ENCODE results near the gene NUTM2A. TPM values are rescaled to one million over a fixed set of nuclear protein-coding genes. Genes with fewer than 3 reads are reported as not detected.
"Not testable (repeated sequence)": the region's sequence is repeated elsewhere in the genome, so short reads cannot be mapped to it uniquely, and the experiment has no call there.

The NUTM2A gene
- total RNA-seq, 1 donor from 2014 or later, result 0.79 TPM

GRCh38 chr10:87200924-87201323 is 24.3 kb upstream of the NUTM2A start:
- H3K4me3 ChIP-seq (ENCODE audit: insufficient read depth, low read depth, low read length); H3K9me3 ChIP-seq (ENCODE audit: insufficient read depth, low read depth, low read length); FAIRE-seq; H3K4me1 ChIP-seq (ENCODE audit: insufficient read depth, low read length); H3K9me3 Mint-ChIP-seq (ENCODE audit: unreplicated experiment); H3K4me1 Mint-ChIP-seq (ENCODE audit: low read depth, unreplicated experiment); H3K36me3 Mint-ChIP-seq (ENCODE audit: low read depth, unreplicated experiment); H3K36me3 ChIP-seq (ENCODE audit: insufficient read depth, low read length); H3K27ac Mint-ChIP-seq (ENCODE audit: unreplicated experiment); H4K20me1 ChIP-seq (ENCODE audit: insufficient read depth, low read length); H3K79me2 ChIP-seq (ENCODE audit: insufficient read depth, low read length); H3K27me3 Mint-ChIP-seq (ENCODE audit: low read depth, unreplicated experiment); H3K4me2 ChIP-seq (ENCODE audit: low read length); H3K27ac ChIP-seq (ENCODE audit: low read depth, low read length); H3K4me3 Mint-ChIP-seq (ENCODE audit: unreplicated experiment); H3K9ac ChIP-seq (ENCODE audit: low read length); H2AFZ ChIP-seq (ENCODE audit: low read depth, low read length); H3K27me3 ChIP-seq (ENCODE audit: insufficient read depth, low read length): not testable (repeated sequence)
- DNase-seq (ENCODE audit: low read depth), result peak; percentile 4

- H3K9me3 ChIP-seq (ENCODE audit: insufficient read depth, low read depth, low read length); H3K4me1 Mint-ChIP-seq (ENCODE audit: low read depth, unreplicated experiment); DNase-seq (ENCODE audit: low read depth); H3K4me1 ChIP-seq (ENCODE audit: insufficient read depth, low read length); H3K9ac ChIP-seq (ENCODE audit: low read length); H4K20me1 ChIP-seq (ENCODE audit: insufficient read depth, low read length); H3K27ac ChIP-seq (ENCODE audit: low read depth, low read length); H3K79me2 ChIP-seq (ENCODE audit: insufficient read depth, low read length); H3K4me2 ChIP-seq (ENCODE audit: low read length); H2AFZ ChIP-seq (ENCODE audit: low read depth, low read length); H3K36me3 Mint-ChIP-seq (ENCODE audit: low read depth, unreplicated experiment); H3K4me3 Mint-ChIP-seq (ENCODE audit: unreplicated experiment); H3K9me3 Mint-ChIP-seq (ENCODE audit: unreplicated experiment); H3K4me3 ChIP-seq (ENCODE audit: insufficient read depth, low read depth, low read length); H3K27me3 ChIP-seq (ENCODE audit: insufficient read depth, low read length); H3K36me3 ChIP-seq (ENCODE audit: insufficient read depth, low read length); H3K27me3 Mint-ChIP-seq (ENCODE audit: low read depth, unreplicated experiment); H3K27ac Mint-ChIP-seq (ENCODE audit: unreplicated experiment); FAIRE-seq: not testable (repeated sequence)
Observed at GRCh38 chr10:87204801-87205200, 20.4 kb upstream of the NUTM2A start.

GRCh38 chr10:87206922-87207321 is 18.3 kb upstream of the NUTM2A start:
- H3K4me1 ChIP-seq (ENCODE audit: insufficient read depth, low read length); H3K4me3 Mint-ChIP-seq (ENCODE audit: unreplicated experiment); H3K27ac Mint-ChIP-seq (ENCODE audit: unreplicated experiment); H3K79me2 ChIP-seq (ENCODE audit: insufficient read depth, low read length); H3K9ac ChIP-seq (ENCODE audit: low read length); FAIRE-seq; DNase-seq (ENCODE audit: low read depth); H3K36me3 ChIP-seq (ENCODE audit: insufficient read depth, low read length); H2AFZ ChIP-seq (ENCODE audit: low read depth, low read length); H3K9me3 ChIP-seq (ENCODE audit: insufficient read depth, low read depth, low read length); H3K9me3 Mint-ChIP-seq (ENCODE audit: unreplicated experiment); H3K27me3 ChIP-seq (ENCODE audit: insufficient read depth, low read length); H4K20me1 ChIP-seq (ENCODE audit: insufficient read depth, low read length); H3K36me3 Mint-ChIP-seq (ENCODE audit: low read depth, unreplicated experiment); H3K4me3 ChIP-seq (ENCODE audit: insufficient read depth, low read depth, low read length); H3K4me2 ChIP-seq (ENCODE audit: low read length); H3K27ac ChIP-seq (ENCODE audit: low read depth, low read length); H3K4me1 Mint-ChIP-seq (ENCODE audit: low read depth, unreplicated experiment); H3K27me3 Mint-ChIP-seq (ENCODE audit: low read depth, unreplicated experiment): not testable (repeated sequence)

- not testable (repeated sequence) for H3K4me3 ChIP-seq (ENCODE audit: insufficient read depth, low read depth, low read length); H3K36me3 ChIP-seq (ENCODE audit: insufficient read depth, low read length); H3K9me3 Mint-ChIP-seq (ENCODE audit: unreplicated experiment); H3K9ac ChIP-seq (ENCODE audit: low read length); FAIRE-seq; H3K4me1 Mint-ChIP-seq (ENCODE audit: low read depth, unreplicated experiment); H3K9me3 ChIP-seq (ENCODE audit: insufficient read depth, low read depth, low read length); H3K27ac Mint-ChIP-seq (ENCODE audit: unreplicated experiment); H3K79me2 ChIP-seq (ENCODE audit: insufficient read depth, low read length); DNase-seq (ENCODE audit: low read depth); H3K27me3 Mint-ChIP-seq (ENCODE audit: low read depth, unreplicated experiment); H4K20me1 ChIP-seq (ENCODE audit: insufficient read depth, low read length); H3K36me3 Mint-ChIP-seq (ENCODE audit: low read depth, unreplicated experiment); H2AFZ ChIP-seq (ENCODE audit: low read depth, low read length); H3K4me3 Mint-ChIP-seq (ENCODE audit: unreplicated experiment); H3K4me1 ChIP-seq (ENCODE audit: insufficient read depth, low read length); H3K27me3 ChIP-seq (ENCODE audit: insufficient read depth, low read length); H3K4me2 ChIP-seq (ENCODE audit: low read length); H3K27ac ChIP-seq (ENCODE audit: low read depth, low read length)
Observed at GRCh38 chr10:87210309-87210708, 14.9 kb upstream of the NUTM2A start.

GRCh38 chr10:87211848-87212247 is 13.4 kb upstream of the NUTM2A start:
- H3K27ac ChIP-seq (ENCODE audit: low read depth, low read length); H2AFZ ChIP-seq (ENCODE audit: low read depth, low read length); H3K9me3 ChIP-seq (ENCODE audit: insufficient read depth, low read depth, low read length); H3K36me3 ChIP-seq (ENCODE audit: insufficient read depth, low read length); H3K79me2 ChIP-seq (ENCODE audit: insufficient read depth, low read length); H3K27me3 ChIP-seq (ENCODE audit: insufficient read depth, low read length); H3K4me3 Mint-ChIP-seq (ENCODE audit: unreplicated experiment); H3K9ac ChIP-seq (ENCODE audit: low read length); H3K4me1 Mint-ChIP-seq (ENCODE audit: low read depth, unreplicated experiment); H4K20me1 ChIP-seq (ENCODE audit: insufficient read depth, low read length); H3K4me3 ChIP-seq (ENCODE audit: insufficient read depth, low read depth, low read length); H3K36me3 Mint-ChIP-seq (ENCODE audit: low read depth, unreplicated experiment); H3K27me3 Mint-ChIP-seq (ENCODE audit: low read depth, unreplicated experiment); H3K9me3 Mint-ChIP-seq (ENCODE audit: unreplicated experiment); H3K4me1 ChIP-seq (ENCODE audit: insufficient read depth, low read length): not testable (repeated sequence)
- DNase-seq (ENCODE audit: low read depth) (peak; percentile 28), FAIRE-seq (peak; percentile 41)
- peak overlapping the region; percentile 72 for H3K27ac Mint-ChIP-seq (ENCODE audit: unreplicated experiment)
- H3K4me2 ChIP-seq (ENCODE audit: low read length), result peak overlapping the region; percentile 19

GRCh38 chr10:87213150-87213765 is 12.0 kb upstream of the NUTM2A start:
- H3K4me1 Mint-ChIP-seq (ENCODE audit: low read depth, unreplicated experiment); H3K36me3 ChIP-seq (ENCODE audit: insufficient read depth, low read length); DNase-seq (ENCODE audit: low read depth); FAIRE-seq; H3K27me3 ChIP-seq (ENCODE audit: insufficient read depth, low read length); H3K36me3 Mint-ChIP-seq (ENCODE audit: low read depth, unreplicated experiment); H2AFZ ChIP-seq (ENCODE audit: low read depth, low read length); H3K4me1 ChIP-seq (ENCODE audit: insufficient read depth, low read length); H3K27ac Mint-ChIP-seq (ENCODE audit: unreplicated experiment); H3K9ac ChIP-seq (ENCODE audit: low read length); H3K27me3 Mint-ChIP-seq (ENCODE audit: low read depth, unreplicated experiment); H3K79me2 ChIP-seq (ENCODE audit: insufficient read depth, low read length); H3K4me2 ChIP-seq (ENCODE audit: low read length); H3K27ac ChIP-seq (ENCODE audit: low read depth, low read length); H3K4me3 ChIP-seq (ENCODE audit: insufficient read depth, low read depth, low read length); H3K9me3 Mint-ChIP-seq (ENCODE audit: unreplicated experiment); H3K4me3 Mint-ChIP-seq (ENCODE audit: unreplicated experiment); H4K20me1 ChIP-seq (ENCODE audit: insufficient read depth, low read length); H3K9me3 ChIP-seq (ENCODE audit: insufficient read depth, low read depth, low read length): not testable (repeated sequence)

Measured in astrocyte (in vitro differentiated cells and primary cell).